ENCODE measurements around the gene USP10.

Gene USP10

GRCh38 chr16:84749815-84750214, 50.0 kb downstream of the USP10 start:
- DNase-seq (ENCODE audit: low read depth): no peak
- TF ChIP-seq CTCF (IDR thresholded peaks at IDR 0.05; ENCODE audit: insufficient read depth, low read depth, low read length, missing control alignments): no peak

GRCh38 chr16:84750575-84750974, 50.8 kb downstream of the USP10 start:
- no peak for DNase-seq (ENCODE audit: low read depth)
- no peak overlapping the region for H3K4me3 ChIP-seq (ENCODE audit: low read length)
- TF ChIP-seq CTCF (IDR thresholded peaks at IDR 0.05; ENCODE audit: insufficient read depth, low read depth, low read length, missing control alignments): no peak

More at GRCh38 chr16:84749815-84750214, 50.0 kb downstream of the USP10 start:
- no peak overlapping the region for H3K4me3 ChIP-seq (ENCODE audit: low read length)

GRCh38 chr16:84751241-84751640, 51.4 kb downstream of the USP10 start:
- TF ChIP-seq CTCF (IDR thresholded peaks at IDR 0.05; ENCODE audit: insufficient read depth, low read depth, low read length, missing control alignments): no peak
- no peak for DNase-seq (ENCODE audit: low read depth)
- no peak overlapping the region for H3K4me3 ChIP-seq (ENCODE audit: low read length)

- DNase-seq (ENCODE audit: low read depth): peak; percentile 35
- no peak overlapping the region for H3K4me3 ChIP-seq (ENCODE audit: low read length)
- no peak for TF ChIP-seq CTCF (IDR thresholded peaks at IDR 0.05; ENCODE audit: insufficient read depth, low read depth, low read length, missing control alignments)
Observed at GRCh38 chr16:84751947-84752346, 52.1 kb downstream of the USP10 start.

- H3K4me3 ChIP-seq (ENCODE audit: low read length): no peak overlapping the region
- DNase-seq (ENCODE audit: low read depth): no peak
- no peak for TF ChIP-seq CTCF (IDR thresholded peaks at IDR 0.05; ENCODE audit: insufficient read depth, low read depth, low read length, missing control alignments)
Observed at GRCh38 chr16:84752600-84752999, 52.8 kb downstream of the USP10 start.

GRCh38 chr16:84753412-84754326, 53.9 kb downstream of the USP10 start:
- TF ChIP-seq CTCF (IDR thresholded peaks at IDR 0.05; ENCODE audit: insufficient read depth, low read depth, low read length, missing control alignments): no peak
- H3K4me3 ChIP-seq (ENCODE audit: low read length): no peak overlapping the region
- DNase-seq (ENCODE audit: low read depth): no peak

Data from epithelial cell of esophagus (primary cell).